Measurements from ENCODE around the gene TUBGCP2.

TUBGCP2 gene

DNA sequence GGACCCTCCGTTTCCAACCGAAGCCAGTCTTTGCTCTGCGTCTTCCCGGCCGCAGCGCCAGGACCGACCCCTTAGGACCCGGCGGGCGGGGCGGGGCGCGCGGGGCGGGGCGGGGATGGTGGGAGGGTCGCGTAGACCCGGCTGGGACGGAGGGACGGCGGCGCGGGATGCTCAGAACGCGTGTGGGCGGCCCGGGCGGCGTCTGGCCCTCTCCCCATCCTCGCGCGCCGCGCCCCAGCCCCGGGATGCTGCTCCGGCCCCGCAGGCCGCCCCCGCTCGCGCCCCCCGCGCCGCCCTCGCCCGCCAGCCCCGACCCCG lies 78.7 kb downstream of the TUBGCP2 start, which contains the start of gene UTF1:
Gene UTF1 (plus strand): TSS at position 174 of the 318 bp plus-strand sequence. CDS start 72 bp downstream, at position 246.
- no peaks in the 10 kb centered on the region for H3K9me3 ChIP-seq (ENCODE audit: insufficient read depth, low read length)
- no peaks in the 10 kb centered on the region for H3K79me2 ChIP-seq (ENCODE audit: insufficient read depth, low read length)
- H3K9ac ChIP-seq (ENCODE audit: low read length): no peak within 1 kb of the TSS
- H4K20me1 ChIP-seq (ENCODE audit: low read depth, low read length): no peaks in the 10 kb centered on the region
- no peak within 1 kb of the TSS for H3K4me2 ChIP-seq (ENCODE audit: low read depth, low read length, poor library complexity, severe bottlenecking)
- H3K4me3 ChIP-seq (ENCODE audit: insufficient read depth, low read length, poor library complexity, severe bottlenecking): no peak within 1 kb of the TSS
- TF ChIP-seq CTCF (IDR thresholded peaks at IDR 0.05; ENCODE audit: insufficient read depth, low read length, poor library complexity, severe bottlenecking): no peak
- no peak for TF ChIP-seq EZH2phosphoT487 (conservative IDR thresholded peaks at IDR 0.05; ENCODE audit: low read length)
- H3F3A ChIP-seq (ENCODE audit: insufficient read depth): no peaks in the 10 kb centered on the region
- H3K36me3 ChIP-seq (ENCODE audit: low read length): no peaks in the 10 kb centered on the region
- no peak within 1 kb of the TSS for H3K27ac ChIP-seq (ENCODE audit: low read depth, low read length)
- no peaks in the 10 kb centered on the region for H3K27me3 ChIP-seq (ENCODE audit: low read length)
- no peaks in the 10 kb centered on the region for H3K9me2 ChIP-seq (replicated peaks; ENCODE audit: insufficient read depth, low read length)
- no peak within 1 kb of the TSS for H2AFZ ChIP-seq (ENCODE audit: low read depth, low read length, severe bottlenecking)

GRCh38 chr10:133229265-133230043 lies 79.2 kb downstream of the TUBGCP2 start:
- H3K4me3 ChIP-seq (ENCODE audit: insufficient read depth, low read length, poor library complexity, severe bottlenecking): no peak overlapping the region
- no peak overlapping the region for H2AFZ ChIP-seq (ENCODE audit: low read depth, low read length, severe bottlenecking)
- H3F3A ChIP-seq (ENCODE audit: insufficient read depth): no peaks in the 10 kb centered on the region
- H3K79me2 ChIP-seq (ENCODE audit: insufficient read depth, low read length): no peaks in the 10 kb centered on the region
- no peak overlapping the region for H3K4me2 ChIP-seq (ENCODE audit: low read depth, low read length, poor library complexity, severe bottlenecking)
- H3K36me3 ChIP-seq (ENCODE audit: low read length): no peaks in the 10 kb centered on the region
- no peak overlapping the region for H3K9ac ChIP-seq (ENCODE audit: low read length)
- no peaks in the 10 kb centered on the region for H4K20me1 ChIP-seq (ENCODE audit: low read depth, low read length)
- TF ChIP-seq EZH2phosphoT487 (conservative IDR thresholded peaks at IDR 0.05; ENCODE audit: low read length) (no peak), CTCF (IDR thresholded peaks at IDR 0.05; ENCODE audit: insufficient read depth, low read length, poor library complexity, severe bottlenecking) (no peak)
- no peak overlapping the region for H3K27ac ChIP-seq (ENCODE audit: low read depth, low read length)
- no peaks in the 10 kb centered on the region for H3K27me3 ChIP-seq (ENCODE audit: low read length)
- H3K9me2 ChIP-seq (replicated peaks; ENCODE audit: insufficient read depth, low read length): no peaks in the 10 kb centered on the region
- no peaks in the 10 kb centered on the region for H3K9me3 ChIP-seq (ENCODE audit: insufficient read depth, low read length)

Measured in SU-DHL-6 (cell line).